Stimulated activated CD4-positive, alpha-beta T cell treated with anti-CD3 and anti-CD28 coated beads, Interleukin-4, amount 100 ng/mL, for 48 hours (primary cell): ENCODE measurements around the gene LIPE.

Experiments
- DNase-seq, 2 donors: peaks; one replicate each; pipeline ENCODE4 v3.0.0-alpha.2; 2020; ENCODE audit warnings: low read depth in 2 of 2

The LIPE gene

GRCh38 chr19:42386974-42387707 is 40.0 kb downstream of the LIPE start:
- peak; percentile 54 to 58 for DNase-seq

DNA sequence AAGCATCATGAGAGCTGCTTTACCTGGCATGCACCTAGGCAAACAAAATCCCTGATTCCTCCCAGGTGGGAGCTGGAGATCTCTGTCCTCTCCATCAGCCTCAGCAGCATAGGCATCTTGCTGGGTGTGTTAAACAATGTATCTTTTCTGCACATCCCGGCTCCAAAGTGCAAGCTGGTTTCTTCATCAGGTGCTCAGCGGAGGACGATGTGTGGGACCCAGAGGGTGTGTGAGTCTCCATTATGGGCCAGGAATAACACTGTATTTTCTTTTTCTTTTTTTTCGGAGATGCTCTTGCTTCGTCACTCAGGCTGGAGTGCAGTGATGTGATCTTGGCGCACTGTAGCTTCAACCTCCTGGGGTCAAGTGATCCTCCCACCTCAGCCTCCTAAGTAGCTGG is 47.0 kb downstream of the LIPE start:
- DNase-seq, result no peak

DNA sequence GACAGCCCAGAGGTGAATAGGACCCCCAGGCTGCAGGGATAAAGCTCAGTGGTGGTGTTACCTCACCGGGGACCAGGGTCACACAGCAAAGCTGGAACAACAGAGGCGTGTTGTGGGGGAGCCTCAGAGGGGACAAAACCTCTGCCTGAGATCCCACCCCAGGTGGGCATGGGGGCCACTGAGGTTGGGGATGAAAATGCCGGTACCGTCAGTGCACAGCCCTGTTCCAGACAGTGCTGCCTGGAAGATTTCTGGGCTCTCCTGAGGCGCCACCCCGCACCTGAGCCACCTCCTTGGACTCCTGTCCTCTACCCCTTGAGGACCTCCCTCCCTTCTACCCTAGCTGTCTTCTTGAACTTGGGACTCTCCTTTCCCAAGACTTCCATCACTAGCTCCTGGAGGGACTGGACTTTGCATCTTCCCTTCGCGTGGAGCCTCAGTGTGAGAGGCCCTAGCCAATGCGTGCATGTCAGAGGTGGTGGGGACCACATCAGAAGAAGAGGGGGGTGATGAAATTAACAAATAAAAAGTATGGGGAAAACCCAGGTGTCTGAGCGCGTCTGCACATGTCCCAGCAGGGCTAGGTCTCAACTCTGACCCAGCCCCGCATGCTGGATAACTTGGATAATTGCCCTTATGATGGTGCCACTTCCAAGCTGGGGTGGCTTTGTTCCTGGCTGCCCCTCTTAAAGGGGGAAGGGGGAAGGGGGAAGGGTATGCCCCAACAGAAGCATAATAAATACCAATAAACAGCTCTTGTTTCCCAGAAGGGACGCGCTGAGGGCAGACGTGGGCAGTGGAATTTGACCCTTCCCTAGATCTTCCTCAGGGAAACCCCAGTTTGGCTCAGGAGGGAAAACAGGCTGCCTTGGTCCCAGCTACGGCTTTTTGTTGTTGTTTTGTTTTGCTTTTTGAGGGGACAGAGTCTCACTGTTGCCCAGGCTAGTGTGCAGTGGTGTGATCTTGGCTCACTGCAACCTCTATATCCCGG is 48.7 kb downstream of the LIPE start:
- no peak for DNase-seq

DNA sequence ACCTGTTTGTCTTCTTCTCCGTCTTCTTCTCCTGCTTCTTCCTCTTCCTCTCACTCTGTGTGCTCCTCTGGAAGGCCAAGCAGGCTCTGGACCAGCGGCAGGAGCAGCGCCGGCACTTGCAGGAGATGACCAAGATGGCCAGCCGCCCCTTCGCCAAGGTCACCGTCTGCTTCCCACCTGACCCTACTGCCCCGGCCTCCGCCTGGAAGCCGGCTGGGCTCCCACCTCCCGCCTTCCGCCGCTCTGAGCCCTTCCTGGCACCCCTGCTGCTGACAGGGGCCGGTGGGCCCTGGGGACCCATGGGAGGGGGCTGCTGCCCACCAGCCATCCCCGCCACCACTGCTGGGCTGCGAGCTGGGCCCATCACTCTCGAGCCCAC is 51.0 kb downstream of the LIPE start:
- DNase-seq, result no peak

DNA sequence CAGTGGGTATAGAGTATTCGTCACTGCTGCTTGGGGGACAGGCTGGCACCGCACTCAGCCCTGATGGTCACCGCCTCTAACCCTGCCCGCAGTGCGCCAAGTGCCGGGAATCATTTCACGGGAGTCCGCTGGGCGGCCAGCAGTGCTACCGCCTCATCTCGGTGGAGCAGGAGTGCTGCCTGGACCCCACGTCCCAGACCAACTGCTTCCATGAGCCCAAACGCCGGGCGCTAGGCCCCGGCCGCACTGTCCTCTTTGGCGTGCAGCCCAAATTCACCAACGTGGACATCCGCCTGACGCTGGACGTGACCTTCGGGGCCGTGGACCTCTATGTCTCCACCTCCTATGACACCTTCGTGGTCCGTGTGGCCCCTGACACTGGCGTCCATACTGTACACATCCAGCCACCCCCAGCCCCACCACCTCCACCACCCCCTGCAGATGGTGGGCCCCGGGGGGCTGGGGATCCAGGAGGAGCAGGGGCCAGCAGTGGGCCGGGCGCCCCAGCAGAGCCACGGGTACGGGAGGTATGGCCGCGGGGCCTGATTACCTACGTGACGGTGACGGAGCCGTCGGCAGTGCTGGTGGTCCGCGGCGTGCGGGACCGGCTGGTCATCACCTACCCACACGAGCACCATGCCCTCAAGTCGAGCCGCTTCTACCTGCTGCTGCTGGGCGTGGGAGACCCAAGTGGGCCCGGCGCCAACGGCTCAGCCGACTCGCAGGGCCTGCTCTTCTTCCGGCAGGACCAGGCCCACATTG is 51.6 kb downstream of the LIPE start:
- DNase-seq, result no peak

DNA sequence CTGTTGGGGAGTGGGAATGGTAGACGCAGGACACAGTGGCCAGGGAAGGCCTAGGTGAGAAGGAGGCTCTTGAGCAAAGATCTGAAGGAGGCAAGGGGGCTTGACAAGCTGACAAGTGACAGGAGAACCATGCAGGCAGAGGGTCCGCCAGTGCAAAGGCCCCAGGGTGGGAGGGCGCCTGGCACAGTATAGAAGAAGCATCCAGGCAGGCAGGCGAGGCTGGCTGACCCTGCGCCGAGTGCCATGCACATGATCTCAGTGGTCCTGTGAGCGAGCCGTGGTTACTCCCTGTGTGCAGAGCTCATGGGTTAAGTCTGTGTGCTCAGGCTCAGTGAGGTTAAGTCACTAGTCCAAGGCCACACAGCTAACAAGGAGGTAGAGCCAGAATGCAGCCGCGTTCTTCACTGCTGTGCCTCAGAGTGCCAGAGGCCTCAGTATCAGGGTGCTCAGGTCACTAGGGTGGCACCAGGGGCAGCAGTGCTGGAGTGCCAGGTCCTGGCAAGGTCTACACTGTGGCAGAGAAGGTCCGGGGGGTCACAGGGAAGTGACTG is 52.3 kb downstream of the LIPE start:
- no peak for DNase-seq

DNA sequence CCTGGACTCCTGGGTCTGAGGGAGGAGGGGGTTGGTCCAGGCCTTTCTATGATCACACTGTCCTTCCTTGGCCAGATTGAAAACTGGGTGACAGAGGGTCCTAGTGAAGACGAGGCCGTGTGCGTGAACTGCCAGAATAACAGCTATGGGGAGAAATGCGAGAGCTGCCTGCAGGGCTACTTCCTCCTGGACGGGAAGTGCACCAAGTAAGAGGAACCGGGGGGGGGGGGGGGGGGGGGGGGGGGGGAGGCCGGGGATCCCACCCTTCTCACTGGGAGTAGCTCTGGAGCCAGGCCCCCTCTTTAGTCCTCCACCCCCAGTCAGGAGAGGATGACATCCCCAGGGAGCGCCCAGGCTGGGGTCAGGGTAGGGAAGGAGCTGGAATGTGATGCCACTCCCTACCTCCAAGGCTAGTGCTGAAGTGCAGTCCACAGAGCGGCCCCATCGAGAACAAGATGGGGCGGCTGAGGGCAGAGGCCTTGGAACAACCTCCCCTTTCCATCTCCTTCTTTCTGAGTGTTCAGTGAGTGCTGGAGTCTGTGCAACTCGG is 56.5 kb downstream of the LIPE start:
- DNase-seq, result no peak

GRCh38 chr19:42370068-42370520 is 57.1 kb downstream of the LIPE start:
- DNase-seq, result no peak

DNA sequence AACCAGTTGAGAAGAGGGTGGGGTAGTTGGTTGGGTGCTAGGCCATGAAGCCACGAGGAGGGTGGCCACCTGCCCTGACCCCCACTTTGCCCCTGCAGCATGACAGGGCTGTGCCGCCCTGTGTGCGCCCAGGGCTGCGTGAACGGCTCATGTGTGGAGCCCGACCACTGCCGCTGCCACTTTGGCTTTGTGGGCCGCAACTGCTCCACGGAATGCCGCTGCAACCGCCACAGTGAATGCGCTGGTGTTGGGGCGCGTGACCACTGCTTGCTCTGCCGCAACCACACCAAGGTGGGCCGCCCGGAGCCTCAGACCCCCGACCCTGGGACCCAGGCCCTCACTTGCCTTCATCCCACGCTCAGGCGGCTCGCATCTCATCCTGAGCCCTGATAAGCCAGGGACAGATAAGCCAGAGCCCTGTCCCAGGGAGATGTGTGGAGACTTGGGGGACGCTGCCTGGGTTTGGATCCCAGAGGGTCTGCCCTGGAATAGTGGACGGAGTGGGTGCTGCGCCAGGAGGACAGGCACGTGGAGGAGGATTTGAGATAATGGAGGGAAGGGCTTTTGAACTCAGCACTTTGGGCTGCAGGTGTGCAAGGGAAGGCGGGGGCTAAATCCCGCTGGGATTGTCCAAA is 57.6 kb downstream of the LIPE start:
- no peak for DNase-seq

DNA sequence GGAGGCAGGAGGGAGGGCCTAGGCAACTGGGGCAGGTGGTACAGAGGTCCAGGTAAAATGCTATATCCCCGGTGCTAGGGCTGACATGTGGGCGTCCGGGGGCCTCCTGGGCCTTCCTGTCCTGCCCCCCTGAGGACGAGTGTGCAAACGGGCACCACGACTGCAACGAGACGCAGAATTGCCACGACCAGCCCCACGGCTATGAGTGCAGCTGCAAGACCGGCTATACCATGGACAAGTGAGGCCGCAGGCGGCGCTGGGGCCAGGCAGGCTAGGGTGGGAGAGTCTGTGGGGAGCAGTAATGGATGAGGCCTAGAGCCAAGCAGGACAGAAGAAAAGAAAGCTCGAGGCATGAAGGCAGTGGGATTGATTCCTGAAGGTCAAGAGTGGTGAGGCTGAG is 58.4 kb downstream of the LIPE start:
- DNase-seq, result no peak

- no peak for DNase-seq
These were observed 58.8 kb downstream of the LIPE start for GRCh38 chr19:42368360-42368759.

DNA sequence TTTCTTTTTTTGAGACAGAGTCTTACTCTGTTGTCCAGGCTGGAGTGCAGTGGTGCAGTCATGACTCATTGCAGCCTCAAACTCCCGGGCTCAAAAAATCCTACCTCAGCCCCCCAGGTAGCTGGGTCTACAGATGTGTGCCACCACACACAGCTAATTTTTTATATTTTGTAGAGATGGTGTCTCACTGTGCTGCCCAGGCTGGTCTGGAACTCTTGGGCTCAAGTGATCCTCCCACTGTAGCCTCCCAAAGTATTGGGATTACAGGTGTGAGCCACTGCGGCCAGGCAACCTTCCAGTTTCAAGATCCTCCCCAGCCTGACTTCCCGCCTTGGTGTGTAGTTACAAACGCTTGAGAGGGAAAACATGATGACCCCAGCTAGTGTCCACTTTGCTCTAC is 59.3 kb downstream of the LIPE start:
- no peak for DNase-seq

DNA sequence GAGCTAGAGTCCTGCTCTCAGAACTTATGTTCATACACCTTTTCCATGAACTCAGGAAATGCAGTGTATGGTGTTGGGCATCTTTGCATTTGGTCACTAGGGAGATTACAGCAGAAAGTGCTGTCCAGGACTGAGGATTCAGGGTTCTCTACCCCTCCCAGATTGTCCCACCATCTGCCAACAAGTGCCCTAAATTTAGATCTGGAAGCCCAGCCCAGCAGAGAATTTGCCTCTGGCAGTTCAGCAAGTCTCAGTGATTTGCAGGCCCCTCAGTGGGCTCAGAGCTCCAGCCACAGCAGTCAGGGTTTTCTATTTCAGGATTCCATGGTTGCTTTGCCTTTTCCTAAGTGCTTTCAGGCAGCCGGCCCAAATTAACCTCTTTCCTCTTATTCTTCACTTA is 60.5 kb downstream of the LIPE start:
- DNase-seq, result no peak

- no peak for DNase-seq
These were observed 63.4 kb downstream of the LIPE start for GRCh38 chr19:42363614-42364346.

- no peak for DNase-seq
These were observed 64.2 kb downstream of the LIPE start for GRCh38 chr19:42362891-42363440.

DNA sequence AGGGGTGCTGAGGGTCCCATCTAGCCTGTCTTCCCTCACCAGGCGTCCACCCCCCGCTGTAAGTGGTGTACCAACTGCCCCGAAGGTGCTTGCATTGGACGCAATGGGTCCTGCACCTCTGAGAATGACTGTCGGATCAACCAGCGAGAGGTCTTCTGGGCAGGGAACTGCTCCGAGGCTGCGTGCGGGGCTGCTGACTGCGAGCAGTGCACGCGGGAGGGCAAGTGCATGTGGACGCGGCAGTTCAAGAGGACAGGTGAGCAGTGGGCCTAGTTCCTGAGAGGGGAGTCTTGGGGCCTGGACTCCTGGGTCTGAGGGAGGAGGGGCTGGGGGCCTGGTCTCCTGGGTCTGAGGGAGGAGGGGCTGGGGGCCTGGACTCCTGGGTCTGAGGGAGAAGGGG is 64.8 kb downstream of the LIPE start:
- no peak for DNase-seq

DNA sequence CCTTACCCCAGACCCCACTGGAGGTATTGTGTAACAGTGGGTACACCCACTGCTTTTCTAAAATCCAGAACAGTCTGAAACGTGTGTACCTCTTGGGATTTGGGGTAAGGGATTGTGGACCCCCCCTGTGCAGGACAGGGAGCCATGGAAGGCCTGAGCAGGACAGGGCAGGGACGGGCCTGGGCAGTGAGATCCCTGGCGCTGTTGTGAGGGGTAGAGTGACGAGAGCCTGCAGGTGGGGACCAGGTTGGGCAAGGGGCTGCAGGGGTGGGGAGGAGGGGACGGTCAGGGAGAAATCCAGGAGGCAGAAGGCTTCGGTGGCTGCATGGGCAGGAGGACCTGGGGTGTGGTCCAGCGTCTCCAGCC is 65.7 kb downstream of the LIPE start:
- no peak for DNase-seq

DNA sequence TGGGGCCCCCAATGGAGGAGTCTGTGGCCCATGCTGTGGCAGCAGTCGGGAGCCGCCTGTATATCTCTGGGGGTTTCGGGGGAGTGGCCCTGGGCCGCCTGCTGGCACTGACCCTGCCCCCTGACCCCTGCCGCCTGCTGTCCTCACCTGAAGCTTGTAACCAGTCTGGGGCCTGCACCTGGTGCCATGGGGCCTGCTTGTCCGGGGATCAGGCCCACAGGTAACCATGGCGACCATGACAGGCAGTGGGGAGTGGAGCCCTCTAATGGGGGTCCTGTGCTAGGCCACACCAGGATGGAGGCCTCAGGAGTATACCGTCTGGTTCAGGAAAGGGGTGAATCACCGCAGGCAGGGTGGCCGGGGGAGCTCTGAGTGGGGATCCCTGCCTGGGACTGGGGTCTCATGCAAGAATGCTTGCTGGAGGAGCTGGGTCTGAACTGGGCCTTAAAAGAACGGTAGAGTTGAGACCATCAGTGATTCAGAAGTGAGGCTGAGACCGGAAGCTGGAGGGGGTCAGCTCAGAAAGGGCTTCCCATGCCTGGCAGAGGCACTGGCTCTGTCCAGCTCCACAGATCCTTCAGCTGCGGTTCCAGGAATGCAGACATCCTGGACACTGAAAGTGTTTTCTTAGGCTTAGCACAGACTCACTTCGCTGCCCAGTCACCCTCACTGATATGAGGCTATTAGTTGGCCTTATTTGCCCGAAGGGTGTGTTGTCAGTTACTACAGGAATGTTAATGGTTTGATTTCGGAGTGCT is 66.2 kb downstream of the LIPE start:
- DNase-seq, result no peak

DNA sequence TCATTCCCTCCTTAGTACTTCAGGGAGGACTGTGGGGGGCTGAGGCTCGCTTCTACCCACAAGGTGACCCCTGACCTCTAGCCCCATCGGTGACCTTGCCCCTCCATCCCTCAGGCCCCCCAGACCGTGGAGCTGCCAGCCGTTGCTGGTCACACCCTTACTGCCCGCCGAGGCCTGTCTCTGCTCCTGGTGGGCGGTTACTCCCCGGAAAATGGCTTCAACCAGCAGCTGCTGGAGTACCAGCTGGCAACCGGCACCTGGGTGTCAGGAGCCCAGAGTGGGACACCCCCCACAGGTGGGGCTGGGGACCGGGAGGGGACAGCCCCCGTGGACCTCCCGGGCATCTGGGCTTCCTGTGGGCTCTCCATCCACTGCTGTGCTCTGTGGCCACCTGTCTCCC is 69.9 kb downstream of the LIPE start:
- no peak for DNase-seq
